GM21737 (cell line): ENCODE data around the gene USPL1.
A peak's percentile ranks its signal among the peaks of the same experiment; 100 is the strongest.
"Not testable (repeated sequence)": the region's sequence is repeated elsewhere in the genome, so short reads cannot be mapped to it uniquely, and the experiment has no call there.

Experiments
- ATAC-seq: cut with Tn5 transposase; IDR thresholded peaks from one replicate; pipeline ENCODE4 v1.9.1; 2021; ENCODE audit warnings: mild to moderate bottlenecking, moderate library complexity; ENCODE audit not compliant: unreplicated experiment

The USPL1 gene

GRCh38 chr13:30615866-30616541 lies 1.7 kb upstream of the USPL1 start:
- no peak for ATAC-seq

GRCh38 chr13:30616927-30617314 lies 799 bp upstream of the USPL1 start:
- peak; percentile 16 for ATAC-seq

- peak; percentile 0 for ATAC-seq
Measured at GRCh38 chr13:30618186-30618929, 638 bp downstream of the USPL1 start.

GRCh38 chr13:30618930-30619279 lies 1.2 kb downstream of the USPL1 start:
- ATAC-seq = no peak

- ATAC-seq = no peak
Measured at GRCh38 chr13:30619731-30620130, 2.0 kb downstream of the USPL1 start.

GRCh38 chr13:30620941-30621340 lies 3.2 kb downstream of the USPL1 start:
- no peak for ATAC-seq

- no peak for ATAC-seq
Measured at GRCh38 chr13:30622551-30622950, 4.8 kb downstream of the USPL1 start.

GRCh38 chr13:30623392-30623791 lies 5.7 kb downstream of the USPL1 start:
- no peak for ATAC-seq

- ATAC-seq = no peak
Measured at GRCh38 chr13:30624630-30625029, 6.9 kb downstream of the USPL1 start.

- ATAC-seq = no peak
Measured at GRCh38 chr13:30629527-30629926, 11.8 kb downstream of the USPL1 start.

- no peak for ATAC-seq
Measured at GRCh38 chr13:30633861-30634260, 16.1 kb downstream of the USPL1 start.

GRCh38 chr13:30634838-30635237 lies 17.1 kb downstream of the USPL1 start:
- ATAC-seq = no peak

GRCh38 chr13:30638301-30638700 lies 20.6 kb downstream of the USPL1 start:
- ATAC-seq = no peak

- no peak for ATAC-seq
Measured at GRCh38 chr13:30639671-30640070, 22.0 kb downstream of the USPL1 start.

- ATAC-seq = not testable (repeated sequence)
Measured at GRCh38 chr13:30641173-30641572, 23.5 kb downstream of the USPL1 start.

GRCh38 chr13:30645629-30646028 lies 27.9 kb downstream of the USPL1 start:
- no peak for ATAC-seq

- no peak for ATAC-seq
Measured at GRCh38 chr13:30647420-30647819, 29.7 kb downstream of the USPL1 start.

GRCh38 chr13:30647824-30648521 lies 30.3 kb downstream of the USPL1 start:
- no peak for ATAC-seq

GRCh38 chr13:30648522-30649012 lies 30.8 kb downstream of the USPL1 start:
- no peak for ATAC-seq

- not testable (repeated sequence) for ATAC-seq
Measured at GRCh38 chr13:30651648-30652047, 33.9 kb downstream of the USPL1 start.

GRCh38 chr13:30652746-30653386 lies 35.1 kb downstream of the USPL1 start:
- ATAC-seq = no peak
